GM23338 (cell line): Measurements from ENCODE around the gene HIC2. TPM values are rescaled to one million over a fixed set of nuclear protein-coding genes. Genes with fewer than 3 reads are reported as not detected.

Experiments used
- ATAC-seq: fragments of 200-7000 bp; cut with Tn5 transposase; 3 replicates; pipeline ENCODE4 v1.9.1; 2020
- DNase-seq: peaks from one replicate; pipeline ENCODE4 v3.0.0-alpha.2; 2015; ENCODE audit warnings: low spot score
- H2AFZ ChIP-seq: fragments of 200-600 bp; sonication (generic); 2 replicates; pipeline ENCODE4 v1.8.0; 2016; ENCODE audit warnings: antibody characterized with exemption, mild to moderate bottlenecking, moderate library complexity
- H3F3A ChIP-seq: fragments of 200-600 bp; sonication (generic); replicated peaks from 2 replicates; pipeline ENCODE4 v1.8.0; 2017; ENCODE audit warnings: antibody characterized with exemption, mixed run types, low read depth
- H3K27ac ChIP-seq: fragments of 200-600 bp; sonication (generic); 2 replicates; pipeline ENCODE4 v1.6.1; 2016; ENCODE audit warnings: low read depth
- H3K27me3 ChIP-seq: fragments of 200-600 bp; sonication (generic); 2 replicates; pipeline ENCODE4 v1.8.0; 2016; ENCODE audit warnings: mild to moderate bottlenecking, mixed run types, moderate library complexity; ENCODE audit not compliant: insufficient read depth
- H3K36me3 ChIP-seq: fragments of 200-600 bp; sonication (generic); 2 replicates; pipeline ENCODE4 v1.8.0; 2016; ENCODE audit warnings: mild to moderate bottlenecking; ENCODE audit not compliant: insufficient read depth
- H3K4me1 ChIP-seq: fragments of 200-600 bp; sonication (generic); 2 replicates; pipeline ENCODE4 v1.8.0; 2016; ENCODE audit warnings: mild to moderate bottlenecking, moderate library complexity; ENCODE audit not compliant: insufficient read depth
- H3K4me2 ChIP-seq: fragments of 200-600 bp; sonication (generic); 2 replicates; pipeline ENCODE4 v1.7.1; 2017; ENCODE audit warnings: mixed run types
- H3K4me3 ChIP-seq: fragments of 200-600 bp; sonication (generic); 2 replicates; pipeline ENCODE4 v1.6.1; 2016; ENCODE audit warnings: mixed run types
- H3K79me2 ChIP-seq: fragments of 200-600 bp; sonication (generic); replicated peaks from 2 replicates; pipeline ENCODE4 v1.8.0; 2017; ENCODE audit warnings: mild to moderate bottlenecking; ENCODE audit not compliant: insufficient read depth
- H3K9me2 ChIP-seq: fragments of 200-600 bp; sonication (generic); 2 replicates; pipeline ENCODE4 v1.8.0; 2017; ENCODE audit not compliant: insufficient read depth
- H4K20me1 ChIP-seq: fragments of 200-600 bp; sonication (generic); replicated peaks from 2 replicates; pipeline ENCODE4 v1.8.0; 2017; ENCODE audit warnings: mild to moderate bottlenecking; ENCODE audit not compliant: insufficient read depth
- H3K27ac Mint-ChIP-seq: 2 replicates; pipeline ENCODE4 v1.8.0; 2020; ENCODE audit warnings: inconsistent platforms, mild to moderate bottlenecking, moderate library complexity, mixed read lengths
- H3K27me3 Mint-ChIP-seq: 3 replicates; pipeline ENCODE4 v1.8.0; 2022; ENCODE audit warnings: low read depth, mild to moderate bottlenecking, moderate library complexity, mixed read lengths, inconsistent platforms; ENCODE audit not compliant: insufficient read depth, poor library complexity
- H3K36me3 Mint-ChIP-seq: 3 replicates; pipeline ENCODE4 v1.8.0; 2021; ENCODE audit warnings: low read depth, mild to moderate bottlenecking, inconsistent platforms, moderate library complexity, mixed read lengths
- H3K4me1 Mint-ChIP-seq: 3 replicates; pipeline ENCODE4 v1.8.0; 2020; ENCODE audit warnings: mild to moderate bottlenecking, inconsistent platforms, mixed read lengths
- H3K4me3 Mint-ChIP-seq: 3 replicates; pipeline ENCODE4 v1.8.0; 2021; ENCODE audit warnings: moderate library complexity, mild to moderate bottlenecking, inconsistent platforms, mixed read lengths
- H3K9me3 Mint-ChIP-seq: 3 replicates; pipeline ENCODE4 v1.8.0; 2020; ENCODE audit warnings: moderate library complexity, mild to moderate bottlenecking, inconsistent platforms, mixed read lengths
- ETS1 ChIP-seq: IDR thresholded peaks from 2 replicates; pipeline ENCODE4 v1.6.1; 2016; ENCODE audit warnings: antibody characterized with exemption
- NANOG ChIP-seq: IDR thresholded peaks from 2 replicates; pipeline ENCODE4 v1.6.1; 2016; ENCODE audit warnings: antibody characterized with exemption, borderline replicate concordance
- REST ChIP-seq: IDR thresholded peaks from one replicate; pipeline ENCODE4 v1.6.1; 2018; ENCODE audit warnings: antibody characterized with exemption; ENCODE audit not compliant: unreplicated experiment
- ZNF331 ChIP-seq: fragments of 250-450 bp; sonication (Bioruptor Pico); IDR thresholded peaks from 2 replicates; pipeline ENCODE4 v1.5.0; 2020; ENCODE audit warnings: low read depth, mild to moderate bottlenecking, moderate library complexity
- ZNF462 ChIP-seq: fragments of 250-450 bp; sonication (Bioruptor Pico); IDR thresholded peaks from 2 replicates; pipeline ENCODE4 v1.5.0; 2020; ENCODE audit warnings: mild to moderate bottlenecking, moderate library complexity
- polyA plus RNA-seq: library from polyadenylated mRNA; unstranded; fragments of >200 nt; fragmentation: Nextera tagmentation; extraction: Ambion mirVana; gene quantifications from 2 replicates; pipeline ENCODE4 v1.2.1, GENCODE V29; 2016
- total RNA-seq: library from RNA; depleted of rRNA; stranded (reverse); fragments of >200 nt; shearing (Covaris generic); gene quantifications from 2 replicates; pipeline ENCODE4 v1.2.3, GENCODE V29; 2014

The HIC2 gene
- total and polyA plus RNA-seq, 2 experiments from 2014 or later: 8.0 to 34.0 TPM

- TF ChIP-seq ZNF462 (no peak), REST (no peak)
Observed at GRCh38 chr22:21443735-21444421, 26.7 kb downstream of the HIC2 start (continued).

GRCh38 chr22:21444701-21445436 lies 27.7 kb downstream of the HIC2 start:
- no peaks in the 10 kb centered on the region for H3K9me2 ChIP-seq
- no peak overlapping the region for H3K4me2 ChIP-seq
- no peak overlapping the region for H3K4me3 Mint-ChIP-seq
- no peak overlapping the region for H3K27ac Mint-ChIP-seq
- H3F3A ChIP-seq: no peaks in the 10 kb centered on the region
- peaks cover 15% of the 10 kb centered on the region for H3K36me3 Mint-ChIP-seq
- H3K4me3 ChIP-seq: no peak overlapping the region
- no peaks in the 10 kb centered on the region; the same call in 2 of the 3 replicates for H3K9me3 Mint-ChIP-seq
- peaks cover 26% of the 10 kb centered on the region for H3K4me1 Mint-ChIP-seq
- 0 out of 2 replicates have a peak, but pooled peaks cover 8% of the 10 kb centered on the region for H3K4me1 ChIP-seq
- H3K27me3 Mint-ChIP-seq: peaks cover 6% of the 10 kb centered on the region
- H3K27ac ChIP-seq: no peak overlapping the region
- H3K27me3 ChIP-seq: no peaks in the 10 kb centered on the region
- no peak overlapping the region for H2AFZ ChIP-seq
- peaks cover 13% of the 10 kb centered on the region; the same call in 1 of the 2 replicates for H3K79me2 ChIP-seq
- H4K20me1 ChIP-seq: peaks cover 11% of the 10 kb centered on the region
- ATAC-seq (no peak), DNase-seq (no peak)
- H3K36me3 ChIP-seq: no peaks in the 10 kb centered on the region
- no peak for TF ChIP-seq REST
- no peak for TF ChIP-seq NANOG
- no peak for TF ChIP-seq ZNF331 (CRISPR knock-in tag)
- TF ChIP-seq ETS1: no peak
